Bone marrow (tissue), 2 donors: ENCODE results near the gene OR51B5.
A peak's percentile ranks its signal among the peaks of the same experiment; 100 is the strongest.
"Not testable (repeated sequence)": the region's sequence is repeated elsewhere in the genome, so short reads cannot be mapped to it uniquely, and the experiment has no call there.

Source experiments
- DNase-seq, 2 donors: peaks; one replicate each; lab custom pipeline; 2025; lab: John Stamatoyannopoulos, UW

Gene OR51B5

GRCh38 chr11:5343474-5344335 lies at the start of gene OR51B5:
Gene OR51B5, minus strand, starts transcription at chr11:5343524. Its CDS starts 0 bp downstream, at chr11:5343524.
- DNase-seq, result no peak

- no peak for DNase-seq
Measured at GRCh38 chr11:5390210-5390609, 46.9 kb upstream of the OR51B5 start.

GRCh38 chr11:5384335-5384734 lies 41.0 kb upstream of the OR51B5 start:
- no peak for DNase-seq

GRCh38 chr11:5383576-5383975 lies 40.3 kb upstream of the OR51B5 start, which contains the start of gene OR51M1:
Gene OR51M1, plus strand, starts transcription at chr11:5383812. Its CDS starts 5,587 bp downstream, at chr11:5389399.
- no peak for DNase-seq

- DNase-seq, result peak in 1 of 2 donors; percentile 5
Measured at GRCh38 chr11:5380740-5381342, 37.5 kb upstream of the OR51B5 start.

- DNase-seq, result no peak
Measured at GRCh38 chr11:5369789-5370188, 26.5 kb upstream of the OR51B5 start.

- DNase-seq, result no peak
Measured at GRCh38 chr11:5368502-5369043, 25.2 kb upstream of the OR51B5 start.

GRCh38 chr11:5367448-5368074 lies 24.2 kb upstream of the OR51B5 start:
- DNase-seq, result no peak

GRCh38 chr11:5366856-5367255 lies 23.5 kb upstream of the OR51B5 start:
- no peak for DNase-seq

- not testable (repeated sequence) for DNase-seq
Measured at GRCh38 chr11:5366365-5366764, 23.0 kb upstream of the OR51B5 start.

GRCh38 chr11:5364214-5364613 lies 20.9 kb upstream of the OR51B5 start:
- DNase-seq, result no peak

GRCh38 chr11:5363679-5364078 lies 20.4 kb upstream of the OR51B5 start:
- DNase-seq, result no peak

GRCh38 chr11:5362017-5362625 lies 18.8 kb upstream of the OR51B5 start:
- no peak for DNase-seq

- not testable (repeated sequence) for DNase-seq
Measured at GRCh38 chr11:5356031-5356430, 12.7 kb upstream of the OR51B5 start.

GRCh38 chr11:5351208-5351607 lies 7.9 kb upstream of the OR51B5 start, which contains the start of gene OR51B6:
Gene OR51B6, plus strand, starts transcription at chr11:5351508. Its CDS starts 0 bp downstream, at chr11:5351508.
- DNase-seq, result no peak

GRCh38 chr11:5349550-5349949 lies 6.2 kb upstream of the OR51B5 start:
- DNase-seq, result no peak

- no peak for DNase-seq
Measured at GRCh38 chr11:5348551-5349194, 5.3 kb upstream of the OR51B5 start.

GRCh38 chr11:5345831-5346230 lies 2.5 kb upstream of the OR51B5 start:
- no peak for DNase-seq

GRCh38 chr11:5339771-5340322 lies 3.5 kb downstream of the OR51B5 start:
- no peak for DNase-seq

- DNase-seq, result not testable (repeated sequence)
Measured at GRCh38 chr11:5337253-5337652, 6.1 kb downstream of the OR51B5 start.

- no peak for DNase-seq
Measured at GRCh38 chr11:5336331-5336730, 7.0 kb downstream of the OR51B5 start.
